ENCODE data around the gene WNT4. TPM values are rescaled to one million over a fixed set of nuclear protein-coding genes. Genes with fewer than 3 reads are reported as not detected.

WNT4 gene
- total RNA-seq, 1 donor from 2014 or later = not detected

Other genes with a start within 250 kb of the WNT4 start
- gene HSPG2, start 205.8 kb downstream of the WNT4 start, total RNA-seq = 1.4 and 2.4 TPM in 2 replicates
- gene CELA3B, start 166.1 kb downstream of the WNT4 start, total RNA-seq = not detected in 2 replicates
- not detected in 2 replicates for gene CELA3A, start 141.4 kb downstream of the WNT4 start, total RNA-seq
- gene CDC42, start 90.4 kb downstream of the WNT4 start, total RNA-seq = 293 and 318 TPM in 2 replicates

Data from activated T-helper 1 cell treated with anti-CD3 and anti-CD28 coated beads, Interleukin-12 subunit alpha, Interleukin-12 subunit beta, Interleukin-2, Interleukin-4 antibody, amounts not matched to agents 30 ng/mL and 10 ng/mL and 1 ng/mL, durations not matched to agents 14 hours and 24 hours and 36 hours (primary cell).